LNCAP (cell line): Measurements from ENCODE around the gene PLA1A.

ENCODE experiments used
- TF ChIP-seq, protein P1 (sequence below): fragments of 450-650 bp; IDR thresholded peaks from 2 replicates; pipeline ENCODE4 v1.5.1; 2017; ENCODE audit warnings: mild to moderate bottlenecking

Gene PLA1A

DNA sequence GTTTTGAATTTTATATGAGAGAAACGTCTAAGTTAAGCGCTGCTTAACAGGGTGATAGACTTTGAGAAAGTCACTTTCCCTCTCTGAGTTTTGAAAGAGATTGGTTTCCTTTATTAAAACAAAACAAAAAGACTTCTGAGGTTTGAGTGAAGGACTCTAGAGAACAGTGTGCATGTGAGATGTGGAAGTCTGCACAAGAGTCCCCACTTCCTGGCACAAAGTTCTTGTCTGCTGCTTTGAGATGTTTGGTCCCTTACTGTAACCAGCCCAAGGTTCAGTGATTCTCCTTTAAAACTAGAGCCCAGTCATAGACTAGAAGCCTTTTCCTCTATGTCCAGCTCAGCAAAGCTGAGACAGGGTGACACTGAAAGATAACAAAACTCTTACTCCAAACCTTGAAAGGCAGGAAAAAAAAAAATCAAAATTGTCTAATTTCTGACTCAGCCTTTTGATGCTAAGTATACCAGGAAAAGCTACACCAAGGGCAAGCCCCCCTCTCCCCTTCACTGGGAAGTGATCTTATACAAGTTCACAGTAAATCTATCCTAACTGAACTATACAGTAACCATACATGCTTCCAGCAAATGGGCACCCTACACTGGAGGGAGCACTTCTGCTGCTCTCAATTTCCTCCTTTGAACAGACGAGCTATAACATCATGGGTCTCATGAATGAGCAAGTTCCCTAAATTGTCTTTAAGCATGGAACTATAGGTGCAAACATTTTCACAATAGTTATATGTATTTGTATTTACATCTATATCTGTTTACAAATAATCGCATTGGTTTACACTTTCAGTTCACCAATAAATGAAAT lies 60.4 kb downstream of the PLA1A start:
- TF ChIP-seq, protein P1, sequence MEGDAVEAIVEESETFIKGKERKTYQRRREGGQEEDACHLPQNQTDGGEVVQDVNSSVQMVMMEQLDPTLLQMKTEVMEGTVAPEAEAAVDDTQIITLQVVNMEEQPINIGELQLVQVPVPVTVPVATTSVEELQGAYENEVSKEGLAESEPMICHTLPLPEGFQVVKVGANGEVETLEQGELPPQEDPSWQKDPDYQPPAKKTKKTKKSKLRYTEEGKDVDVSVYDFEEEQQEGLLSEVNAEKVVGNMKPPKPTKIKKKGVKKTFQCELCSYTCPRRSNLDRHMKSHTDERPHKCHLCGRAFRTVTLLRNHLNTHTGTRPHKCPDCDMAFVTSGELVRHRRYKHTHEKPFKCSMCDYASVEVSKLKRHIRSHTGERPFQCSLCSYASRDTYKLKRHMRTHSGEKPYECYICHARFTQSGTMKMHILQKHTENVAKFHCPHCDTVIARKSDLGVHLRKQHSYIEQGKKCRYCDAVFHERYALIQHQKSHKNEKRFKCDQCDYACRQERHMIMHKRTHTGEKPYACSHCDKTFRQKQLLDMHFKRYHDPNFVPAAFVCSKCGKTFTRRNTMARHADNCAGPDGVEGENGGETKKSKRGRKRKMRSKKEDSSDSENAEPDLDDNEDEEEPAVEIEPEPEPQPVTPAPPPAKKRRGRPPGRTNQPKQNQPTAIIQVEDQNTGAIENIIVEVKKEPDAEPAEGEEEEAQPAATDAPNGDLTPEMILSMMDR: no peak

DNA sequence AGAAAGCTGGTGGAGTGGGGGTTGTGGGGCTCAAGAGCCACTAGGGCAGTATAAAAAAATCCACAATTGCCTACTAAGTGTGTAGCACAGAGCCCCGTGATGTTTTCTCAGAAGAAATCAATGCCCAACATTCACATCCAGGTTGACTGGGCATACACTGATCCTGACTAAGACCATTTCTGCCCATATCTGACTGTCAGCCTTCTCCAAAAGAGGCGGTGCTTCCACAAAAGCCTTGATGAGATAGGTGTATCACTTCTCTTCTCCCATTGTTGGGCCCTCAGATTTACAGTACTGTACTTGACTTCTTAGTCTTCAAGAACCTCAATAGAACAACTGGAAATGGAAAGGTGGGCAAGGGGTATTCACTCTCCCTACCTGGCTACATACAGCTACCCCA lies 61.3 kb downstream of the PLA1A start:
- TF ChIP-seq, protein P1: no peak

DNA sequence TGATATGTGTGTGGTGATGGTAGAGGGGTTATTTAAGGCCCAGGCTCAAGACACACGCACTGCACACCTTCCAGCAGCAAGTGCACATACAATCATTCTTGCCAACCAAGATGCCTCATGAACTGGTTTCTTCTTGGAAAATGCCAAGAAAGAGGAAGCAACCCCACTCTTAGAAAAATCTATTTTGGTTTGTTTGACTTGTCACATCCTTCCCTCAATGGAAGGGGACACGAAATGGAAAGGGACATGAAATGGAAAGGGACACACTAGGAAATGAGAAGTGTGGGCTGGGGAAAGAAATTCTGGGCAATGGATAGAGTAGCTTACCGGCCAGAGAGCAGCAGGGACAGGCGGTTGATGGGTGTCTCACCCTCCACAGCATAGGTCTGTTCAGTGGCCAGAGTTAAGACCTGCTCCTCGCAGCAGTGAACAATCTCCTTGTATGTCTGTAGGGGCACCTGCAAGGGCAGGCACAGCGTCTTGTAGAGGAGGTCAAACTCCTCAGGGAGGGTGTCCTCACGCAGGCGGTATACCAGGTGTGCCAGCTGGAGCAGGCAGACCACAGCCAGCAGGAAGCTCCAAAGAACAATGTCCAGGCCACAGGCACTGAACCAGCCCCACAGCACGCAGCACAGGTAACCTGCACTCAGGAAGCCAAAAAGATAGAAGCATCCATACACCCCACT lies 62.1 kb downstream of the PLA1A start:
- TF ChIP-seq, protein P1: no peak

DNA sequence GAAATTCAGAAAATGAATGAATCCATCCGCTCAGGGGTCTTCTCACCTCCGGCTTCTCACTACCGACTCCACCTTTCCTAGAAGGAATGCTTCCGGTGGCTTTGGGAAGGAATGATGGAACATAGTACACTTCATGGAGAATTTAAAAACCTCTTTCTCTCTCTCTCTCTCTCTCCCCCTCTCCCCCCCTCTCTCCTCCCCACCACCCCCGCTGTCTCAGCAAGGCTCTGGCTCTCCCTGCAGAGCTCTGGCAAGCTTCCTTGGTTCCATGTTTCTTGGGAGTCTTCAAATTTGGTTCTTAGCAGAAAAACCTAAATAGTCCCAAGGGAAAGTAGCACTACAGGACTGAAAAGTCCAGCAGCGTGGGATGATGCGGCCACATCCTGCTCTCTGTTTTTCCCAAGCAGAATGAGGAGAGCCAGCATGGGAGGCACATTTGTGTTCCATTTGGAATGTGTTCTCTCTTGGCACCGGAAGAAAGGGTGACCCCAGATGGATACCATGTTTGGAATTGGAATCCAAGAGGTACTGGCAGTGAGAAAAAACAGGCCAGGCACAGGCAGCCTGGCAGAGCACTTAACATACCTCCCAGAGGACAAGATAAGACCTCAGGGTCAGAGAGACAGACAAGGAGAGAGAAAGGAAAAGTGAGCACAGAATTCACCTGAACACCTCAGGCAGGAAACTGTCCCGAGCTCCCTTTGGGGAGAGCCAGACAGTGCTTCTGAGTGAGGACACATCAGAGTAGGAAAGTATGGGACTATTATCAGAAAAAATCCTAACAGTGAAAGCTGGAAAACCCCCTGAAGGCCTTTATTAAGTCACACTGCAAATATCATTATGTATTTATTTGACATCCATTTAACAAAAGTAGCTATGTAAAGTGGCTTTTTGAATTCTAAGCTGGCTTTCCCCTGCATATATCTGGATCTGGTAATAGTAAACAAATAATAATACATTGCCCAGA lies 63.1 kb downstream of the PLA1A start, which contains the start of gene POPDC2:
POPDC2 (minus strand) TSS at position 116 of the 967 bp plus-strand sequence. CDS start 166 bp downstream, outside the sequence.
- TF ChIP-seq, protein P1: no peak

DNA sequence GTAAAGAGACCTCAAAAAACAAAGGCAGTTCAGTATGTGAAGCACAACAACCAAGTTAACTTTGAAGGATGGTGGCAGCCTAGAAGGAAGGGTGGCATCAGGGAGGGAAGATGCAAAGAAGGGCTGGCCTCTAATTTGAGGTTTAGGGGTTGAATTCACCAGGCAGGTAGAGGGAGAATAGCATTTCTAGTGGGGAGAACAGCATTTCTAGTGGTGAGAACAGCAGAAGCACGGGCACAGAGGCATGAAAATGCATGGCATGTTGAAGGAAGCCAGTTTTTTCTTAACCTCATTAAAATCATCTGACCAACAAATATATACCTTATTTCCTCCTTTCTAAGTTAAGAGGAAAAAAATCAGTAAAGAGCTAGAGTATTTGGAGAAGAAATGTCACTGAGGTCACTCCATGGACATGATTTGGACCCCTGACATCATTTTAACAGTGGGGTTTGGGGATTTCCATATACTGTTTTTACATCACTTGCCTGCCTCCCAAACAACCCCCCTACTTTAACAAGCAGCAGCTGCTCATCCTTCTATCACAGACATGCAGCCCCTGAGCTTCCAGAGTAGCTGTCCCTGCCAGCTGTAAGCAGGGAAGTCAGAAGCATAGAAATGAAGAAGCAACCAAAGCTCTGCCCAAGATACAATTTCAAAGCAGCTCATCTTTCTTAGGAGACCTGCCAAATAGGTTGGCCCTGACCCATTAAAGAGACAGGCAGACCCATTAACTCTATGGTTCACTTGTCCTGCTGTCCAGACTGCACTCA lies 65.1 kb downstream of the PLA1A start:
- TF ChIP-seq, protein P1: no peak

DNA sequence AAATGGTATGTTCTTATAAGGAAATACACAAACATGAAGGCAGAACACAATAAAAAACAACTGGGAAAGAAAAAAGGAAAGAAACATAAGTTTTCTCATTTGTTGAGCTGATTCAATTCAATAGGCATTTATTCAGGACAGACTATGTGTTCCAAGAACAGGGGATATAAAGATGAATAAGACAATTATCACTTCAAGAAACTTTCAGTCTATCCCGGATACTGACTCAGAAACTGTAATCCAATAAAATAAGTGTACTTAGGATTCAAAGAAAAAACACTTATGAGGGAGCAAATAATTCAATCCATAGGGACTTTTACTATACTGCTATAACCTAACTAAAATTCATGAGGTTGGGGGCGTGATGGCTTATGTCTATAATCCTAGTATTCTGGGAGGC lies 66.2 kb downstream of the PLA1A start:
- TF ChIP-seq, protein P1: no peak
